Astrocyte of the spinal cord (primary cell): Measurements from ENCODE around the gene ZNF804B.
A peak's percentile ranks its signal among the peaks of the same experiment; 100 is the strongest.

Experiments
- DNase-seq: peaks from one replicate; pipeline ENCODE4 v3.0.0; 2011; ENCODE audit warnings: low read depth, low spot score
- H3K4me3 ChIP-seq: 2 replicates; pipeline ENCODE4 v1.5.1; 2011; ENCODE audit warnings: low read depth, mild to moderate bottlenecking, low read length, moderate library complexity
- in situ Hi-C: cut with HindIII; loops from 2 replicates; pipeline ENCODE4 v1.10.0; 2017; ENCODE audit warnings: low sequenced_read_pairs
- TF ChIP-seq, protein P1 (sequence below): IDR thresholded peaks from 2 replicates; pipeline ENCODE4 v1.5.1; 2012; ENCODE audit warnings: low read depth, mild to moderate bottlenecking, low read length, inconsistent platforms

Gene ZNF804B

DNA sequence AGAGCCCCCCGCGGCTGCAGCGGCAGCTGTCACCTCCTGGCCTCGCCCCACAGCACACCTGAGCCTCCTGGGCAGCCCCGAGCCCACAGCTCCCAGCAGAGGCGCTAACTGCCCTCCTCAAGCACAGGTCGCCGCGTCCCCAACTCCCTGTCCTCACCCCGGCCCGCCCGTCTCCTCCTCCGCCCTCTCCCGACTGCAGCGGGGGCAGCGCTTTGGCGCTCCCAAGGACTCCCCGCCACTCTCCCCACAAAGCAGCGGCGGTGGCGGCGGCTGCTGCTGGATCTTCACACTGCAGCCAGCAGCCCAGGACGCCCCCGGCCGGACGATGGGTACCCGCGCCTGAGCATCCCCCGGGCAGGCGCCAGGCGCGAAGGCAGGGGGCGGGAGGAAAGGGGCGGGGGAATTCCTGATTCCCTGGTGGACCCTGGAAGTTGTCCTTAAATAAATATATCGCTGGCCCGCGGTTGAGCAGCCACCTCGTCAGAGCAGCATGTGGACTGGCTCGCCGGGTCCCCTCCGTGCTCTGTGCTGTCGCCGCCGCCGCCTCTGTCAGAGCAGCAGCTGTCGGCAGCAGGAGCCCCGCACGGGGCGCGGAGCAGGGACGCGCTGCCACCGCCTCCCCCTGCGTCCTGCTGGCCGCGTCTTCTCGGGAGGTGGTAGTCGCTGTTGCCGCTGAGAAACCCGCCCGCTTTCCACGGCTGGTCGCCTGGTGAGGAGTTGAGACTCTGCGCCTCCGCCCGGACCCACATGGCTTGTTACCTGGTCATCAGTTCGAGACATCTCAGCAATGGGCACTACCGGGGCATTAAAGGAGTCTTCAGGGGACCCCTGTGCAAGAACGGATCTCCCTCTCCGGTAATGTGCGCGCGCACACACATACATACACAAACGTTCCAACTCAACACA is at the start of gene ZNF804B:
TSS of gene ZNF804B (plus strand) at position 471 of the 906 bp plus-strand sequence. CDS start at position 748, 277 bp downstream.
- H3K4me3 ChIP-seq, result peak within 1 kb of the TSS; percentile 8
- in situ Hi-C loops, result no loop called here
- DNase-seq, result no peak
- TF ChIP-seq, protein P1, sequence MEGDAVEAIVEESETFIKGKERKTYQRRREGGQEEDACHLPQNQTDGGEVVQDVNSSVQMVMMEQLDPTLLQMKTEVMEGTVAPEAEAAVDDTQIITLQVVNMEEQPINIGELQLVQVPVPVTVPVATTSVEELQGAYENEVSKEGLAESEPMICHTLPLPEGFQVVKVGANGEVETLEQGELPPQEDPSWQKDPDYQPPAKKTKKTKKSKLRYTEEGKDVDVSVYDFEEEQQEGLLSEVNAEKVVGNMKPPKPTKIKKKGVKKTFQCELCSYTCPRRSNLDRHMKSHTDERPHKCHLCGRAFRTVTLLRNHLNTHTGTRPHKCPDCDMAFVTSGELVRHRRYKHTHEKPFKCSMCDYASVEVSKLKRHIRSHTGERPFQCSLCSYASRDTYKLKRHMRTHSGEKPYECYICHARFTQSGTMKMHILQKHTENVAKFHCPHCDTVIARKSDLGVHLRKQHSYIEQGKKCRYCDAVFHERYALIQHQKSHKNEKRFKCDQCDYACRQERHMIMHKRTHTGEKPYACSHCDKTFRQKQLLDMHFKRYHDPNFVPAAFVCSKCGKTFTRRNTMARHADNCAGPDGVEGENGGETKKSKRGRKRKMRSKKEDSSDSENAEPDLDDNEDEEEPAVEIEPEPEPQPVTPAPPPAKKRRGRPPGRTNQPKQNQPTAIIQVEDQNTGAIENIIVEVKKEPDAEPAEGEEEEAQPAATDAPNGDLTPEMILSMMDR, result no peak

DNA sequence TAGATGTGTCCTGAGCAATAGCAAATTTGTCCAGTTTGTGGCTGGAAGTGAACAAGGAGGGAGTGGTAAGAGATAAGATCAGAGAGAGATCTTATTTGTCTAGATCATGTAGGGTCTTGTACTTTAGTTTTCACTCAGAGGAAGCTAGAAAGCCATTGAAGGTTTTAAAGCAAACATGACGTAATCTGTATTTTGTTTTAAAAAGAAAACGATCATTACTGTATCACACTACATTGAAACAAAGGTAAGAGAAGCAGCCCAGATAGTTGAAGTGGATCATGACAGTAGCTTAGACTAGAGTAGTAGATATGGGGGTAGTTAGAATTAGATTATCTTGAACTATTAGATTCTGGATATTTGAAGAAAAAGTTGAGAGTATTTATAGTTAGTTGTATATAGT is 23.6 kb upstream of the ZNF804B start:
- no peak for DNase-seq
- H3K4me3 ChIP-seq, result no peak overlapping the region
- TF ChIP-seq, protein P1, result no peak
- in situ Hi-C loops, result no loop called here

DNA sequence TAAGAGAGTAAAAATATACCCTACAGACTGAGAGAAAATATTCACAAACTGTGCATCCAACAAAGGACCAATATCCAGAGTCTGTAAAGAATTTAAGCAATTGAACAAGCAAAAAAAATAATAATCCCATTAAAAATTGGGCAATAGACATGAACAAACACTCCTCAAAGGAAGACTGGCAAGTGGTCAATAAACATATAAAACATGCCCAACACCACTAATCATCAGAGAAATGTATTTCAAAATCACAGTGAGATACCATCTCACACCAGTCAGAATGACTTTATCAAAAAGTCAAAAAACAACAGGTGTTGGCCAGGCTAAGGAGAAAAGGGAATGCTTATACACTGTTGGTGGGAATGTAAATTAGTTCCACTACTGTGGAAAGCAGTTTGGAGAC is 21.9 kb upstream of the ZNF804B start:
- in situ Hi-C loops, result no loop called here
- TF ChIP-seq, protein P1, result no peak
- no peak overlapping the region for H3K4me3 ChIP-seq
- DNase-seq, result no peak

DNA sequence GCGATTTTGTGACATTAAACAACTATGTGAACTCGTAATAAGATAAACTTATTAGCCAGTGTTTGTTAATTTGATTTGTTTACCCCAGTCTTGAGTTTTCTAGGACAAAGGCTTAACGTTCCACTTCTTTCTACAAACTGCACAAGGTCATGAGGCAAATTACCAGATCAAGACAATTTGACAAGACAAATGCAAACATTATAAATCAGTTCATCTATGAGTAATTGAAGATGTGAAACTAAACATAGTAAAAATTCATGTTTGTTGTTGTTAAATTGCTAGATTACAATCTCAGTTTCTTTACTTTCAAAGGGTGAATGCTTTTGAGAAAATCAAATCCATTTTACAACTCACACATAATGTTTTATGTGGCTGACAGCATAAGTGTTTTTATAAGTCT is 13.4 kb upstream of the ZNF804B start:
- DNase-seq, result no peak
- TF ChIP-seq, protein P1, result no peak
- in situ Hi-C loops, result no loop called here
- H3K4me3 ChIP-seq, result no peak overlapping the region

DNA sequence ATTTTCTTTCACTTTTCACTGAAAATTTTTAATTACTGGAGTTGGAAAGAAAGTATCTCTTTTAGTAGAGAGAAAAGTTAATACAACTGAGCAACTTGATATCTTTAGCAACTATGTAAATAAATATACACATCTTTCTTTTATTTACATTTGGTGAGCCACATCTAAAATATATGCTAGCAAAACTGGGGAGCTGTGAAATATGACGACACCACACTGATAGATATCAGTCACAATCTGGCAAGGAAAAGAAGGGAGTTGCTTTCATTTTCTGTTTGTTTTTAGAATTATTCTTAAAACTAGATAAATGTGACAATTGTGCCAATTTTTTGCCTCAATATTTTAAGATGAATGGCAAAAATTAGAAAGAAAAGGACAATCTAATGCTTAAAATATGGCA is 2.7 kb upstream of the ZNF804B start:
- no peak overlapping the region for H3K4me3 ChIP-seq
- in situ Hi-C loops, result no loop called here
- DNase-seq, result no peak
- TF ChIP-seq, protein P1, result no peak

DNA sequence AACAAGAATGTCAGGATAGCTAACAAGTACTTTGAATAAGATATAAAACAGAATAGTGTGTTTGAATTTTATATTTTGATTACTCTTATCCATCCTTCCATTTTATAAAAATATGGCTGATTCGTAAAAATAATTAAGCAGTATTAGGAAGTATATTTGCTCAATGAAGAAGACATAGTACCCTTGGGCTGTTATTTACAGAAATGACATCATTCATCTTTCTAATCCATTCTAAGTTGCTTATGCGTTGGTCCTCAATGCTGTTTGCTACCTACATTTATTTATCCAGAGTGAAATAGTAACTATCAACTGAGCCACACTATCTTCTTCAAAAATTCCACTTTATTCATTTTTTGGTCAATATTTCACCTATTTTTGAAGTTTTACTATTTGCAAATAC is 2.1 kb upstream of the ZNF804B start:
- in situ Hi-C loops, result no loop called here
- no peak overlapping the region for H3K4me3 ChIP-seq
- TF ChIP-seq, protein P1, result no peak
- no peak for DNase-seq
